HPDE6-E6E7 (cell line): ENCODE measurements around the gene MSRB2.
"Not testable (repeated sequence)": the region's sequence is repeated elsewhere in the genome, so short reads cannot be mapped to it uniquely, and the experiment has no call there.

ENCODE experiments used
- DNase-seq: peaks from one replicate; pipeline ENCODE4 v3.0.0; 2011; ENCODE audit warnings: missing footprints; ENCODE audit errors: extremely low spot score

MSRB2 gene

DNA sequence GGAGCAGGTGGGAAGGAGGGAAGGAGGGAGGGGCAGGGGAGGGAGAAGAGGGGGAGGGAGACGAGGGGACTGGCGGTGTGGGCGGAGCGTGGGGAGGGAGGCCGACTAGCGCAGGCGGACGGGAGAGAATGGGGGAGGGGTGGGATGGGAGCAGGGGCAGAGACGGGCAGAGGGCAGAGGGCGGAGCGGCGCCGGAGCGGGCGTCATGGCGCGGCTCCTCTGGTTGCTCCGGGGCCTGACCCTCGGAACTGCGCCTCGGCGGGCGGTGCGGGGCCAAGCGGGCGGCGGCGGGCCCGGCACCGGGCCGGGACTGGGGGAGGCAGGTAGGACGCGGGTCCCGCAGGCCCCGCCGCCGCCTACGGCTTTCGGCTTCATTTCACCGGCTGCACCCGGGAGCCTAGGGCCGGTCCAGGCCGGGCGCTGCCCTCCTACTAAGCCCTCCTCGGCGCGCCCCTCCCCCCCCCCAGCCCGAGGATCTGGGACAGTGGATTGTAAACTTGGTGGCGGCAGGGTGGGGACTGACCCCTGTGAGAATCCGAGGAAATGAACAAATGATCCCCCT lies at the start of gene MSRB2:
TSS of gene MSRB2 (plus strand) at position 176 of the 562 bp plus-strand sequence. CDS start at position 206, 30 bp downstream.
- peak; percentile 52 for DNase-seq

DNA sequence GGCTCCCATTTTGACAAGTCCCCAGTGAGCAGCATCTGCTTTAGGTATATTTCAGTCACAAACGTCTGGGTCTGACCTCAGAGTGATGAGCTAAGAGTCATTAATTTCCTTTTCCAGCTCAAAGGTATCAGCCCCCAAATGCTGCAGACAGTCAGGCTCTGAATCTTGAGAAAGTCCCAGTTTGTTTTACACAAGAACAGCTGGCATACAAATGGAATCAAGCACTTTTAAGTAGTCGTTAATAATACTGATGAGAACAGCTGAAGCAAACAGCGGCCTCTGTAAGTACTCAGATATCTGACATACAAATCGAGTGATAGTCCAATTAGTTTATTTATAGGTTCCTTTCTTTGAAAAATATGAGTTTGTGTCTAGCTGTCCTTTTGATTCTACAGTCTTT lies 49.4 kb upstream of the MSRB2 start:
- DNase-seq: no peak

DNA sequence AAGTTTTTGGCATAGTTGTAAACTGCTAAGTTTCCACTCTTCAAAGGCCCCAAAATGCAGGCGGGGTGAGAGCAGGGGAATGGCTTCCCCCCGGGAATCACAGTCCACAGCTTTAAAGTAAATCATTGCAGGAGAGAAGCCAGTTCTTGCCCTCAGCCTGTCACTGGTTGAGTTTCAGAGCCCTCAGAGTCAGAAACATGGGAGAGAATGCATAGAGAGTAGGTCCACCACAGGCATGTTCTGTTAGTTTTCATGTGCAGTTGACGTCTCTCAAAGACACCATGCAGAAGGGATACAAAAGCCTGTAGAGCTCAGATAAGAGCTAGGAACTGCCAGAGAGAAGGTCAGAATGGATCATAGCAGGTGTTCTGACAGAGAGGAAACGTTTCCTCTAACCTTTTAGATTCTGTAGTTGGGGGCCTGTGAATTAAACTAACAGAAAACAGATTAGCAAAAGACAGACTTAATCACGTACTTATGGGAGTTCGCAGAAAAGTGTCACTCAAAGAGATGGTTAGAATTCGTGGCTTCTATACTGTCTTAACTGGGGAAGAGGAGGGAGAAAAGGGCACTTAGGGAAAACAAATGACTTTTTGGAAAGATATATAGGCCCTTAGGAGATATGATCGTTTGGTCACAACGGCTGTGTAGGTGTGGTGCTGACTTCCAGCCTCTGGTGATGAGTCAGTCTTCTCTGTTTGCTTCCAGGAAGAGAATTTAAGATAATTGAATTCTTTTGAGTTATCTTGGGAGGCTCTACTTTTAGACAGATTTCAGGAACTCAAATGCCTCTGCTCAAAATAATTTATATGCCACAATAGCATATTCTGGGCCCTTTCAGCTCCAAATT lies 48.0 kb upstream of the MSRB2 start:
- no peak for DNase-seq

DNA sequence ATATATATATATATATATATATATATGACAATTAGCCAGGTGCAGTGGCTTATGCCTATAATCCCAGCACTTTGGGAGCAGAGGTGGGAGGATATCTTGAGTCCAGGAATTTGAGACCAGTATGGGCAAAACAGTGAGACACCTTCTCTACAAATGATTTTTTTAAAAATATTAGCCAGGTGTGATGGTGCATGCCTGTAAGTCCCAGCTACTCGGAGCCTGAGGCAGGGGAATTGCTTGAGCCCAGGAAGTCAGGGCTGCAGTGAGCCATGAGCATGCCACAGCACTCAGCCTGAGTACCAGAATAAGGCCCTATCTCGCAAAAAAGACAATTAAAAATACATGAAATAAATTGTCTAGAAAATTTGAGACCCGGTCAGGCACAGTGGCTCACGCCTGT lies 47.2 kb upstream of the MSRB2 start:
- no peak for DNase-seq

DNA sequence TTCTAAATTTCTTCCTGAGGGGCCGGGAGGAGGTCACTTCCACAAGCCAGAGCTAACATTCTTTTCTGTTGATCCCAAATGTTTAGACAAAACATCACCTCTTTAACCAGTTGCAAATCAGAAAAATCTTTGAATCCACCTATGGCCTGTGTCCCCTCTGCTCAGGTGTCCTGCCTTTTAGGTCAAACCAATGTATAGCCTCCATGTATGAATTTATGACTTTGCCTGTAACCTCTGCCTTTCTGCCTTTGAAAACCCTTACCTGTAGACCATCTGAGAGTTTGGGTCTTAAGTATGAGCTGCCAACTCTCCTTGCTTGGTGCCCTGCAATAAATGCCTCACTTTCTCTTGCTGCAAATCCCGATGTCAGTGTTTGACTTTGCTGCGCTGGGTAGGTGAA lies 44.1 kb upstream of the MSRB2 start:
- DNase-seq: no peak

DNA sequence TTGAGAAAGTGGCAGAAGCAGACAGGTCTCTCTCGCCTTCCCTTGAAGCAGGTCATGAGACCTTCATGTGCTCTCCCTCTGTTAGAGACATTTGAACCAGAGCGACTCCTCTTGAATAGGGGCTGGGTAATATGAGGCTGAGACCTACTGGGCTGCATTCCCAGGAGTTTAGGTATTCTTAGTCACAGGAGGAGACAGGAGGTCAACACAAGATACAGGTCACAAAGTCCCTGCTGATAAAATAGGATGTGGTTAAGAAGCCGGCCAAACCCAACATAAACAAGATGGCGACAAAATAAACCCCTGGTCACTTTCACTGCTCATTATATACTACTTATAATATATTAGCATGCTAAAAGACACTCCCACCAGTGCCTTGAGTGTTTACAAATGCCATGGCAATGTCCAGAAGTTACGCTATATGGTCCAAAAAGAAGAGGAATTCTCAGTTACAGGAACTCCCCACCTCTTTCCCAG lies 43.5 kb upstream of the MSRB2 start:
- DNase-seq: no peak

DNA sequence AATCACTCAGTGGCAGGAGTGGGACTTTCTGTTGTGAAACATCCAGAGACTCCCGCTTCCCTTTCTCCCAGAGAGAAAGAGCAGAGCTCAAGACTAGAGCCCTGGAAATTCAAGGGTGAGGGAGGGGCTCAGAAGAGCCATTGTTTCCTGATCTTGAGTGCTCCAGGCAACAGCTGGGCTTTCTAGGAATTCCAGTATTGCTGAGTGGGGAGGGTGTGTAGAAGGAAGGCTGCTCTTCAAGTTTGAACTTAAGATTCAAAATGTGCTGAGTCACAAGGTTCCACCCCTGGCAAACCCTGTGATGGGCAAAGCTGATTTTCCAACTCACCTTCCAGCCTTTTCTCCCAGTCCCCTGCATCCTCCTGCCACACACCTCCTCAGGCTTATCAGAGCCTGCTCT lies 42.3 kb upstream of the MSRB2 start:
- no peak for DNase-seq

DNA sequence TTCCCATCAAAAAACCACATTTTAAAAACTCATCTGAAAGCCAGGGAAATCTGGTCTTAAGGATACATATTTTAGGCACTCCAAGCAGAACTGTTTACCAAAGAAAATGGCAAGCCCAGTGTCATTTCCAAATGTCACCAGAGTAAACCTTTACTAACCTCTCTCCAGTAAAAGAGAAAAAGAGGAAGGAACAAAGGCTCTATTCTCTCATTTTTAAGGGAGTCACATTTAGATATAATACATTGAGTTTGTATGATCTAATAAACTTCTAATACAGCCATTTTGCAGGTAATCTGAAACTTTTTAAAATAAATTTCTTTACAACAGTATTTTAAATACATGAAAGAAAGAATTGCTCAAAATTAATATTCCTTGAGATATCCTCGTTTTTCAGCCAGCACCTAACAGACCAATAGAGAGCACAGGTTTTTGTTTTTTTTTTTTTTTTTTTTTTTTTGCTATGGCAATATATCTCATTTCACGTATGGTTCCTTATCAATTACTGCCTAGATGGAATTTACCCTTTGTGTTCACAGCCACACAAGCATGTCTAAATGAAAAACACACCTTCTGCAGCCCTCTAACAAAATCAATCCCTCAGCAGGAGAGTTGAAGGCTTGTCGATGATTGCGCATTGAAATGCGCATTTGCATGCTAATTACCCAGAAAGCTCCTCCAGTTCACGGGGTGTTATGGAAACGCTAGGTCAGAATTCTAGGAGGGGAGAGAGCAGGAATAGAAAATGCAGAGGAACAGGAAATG lies 39.8 kb upstream of the MSRB2 start:
- no peak for DNase-seq

DNA sequence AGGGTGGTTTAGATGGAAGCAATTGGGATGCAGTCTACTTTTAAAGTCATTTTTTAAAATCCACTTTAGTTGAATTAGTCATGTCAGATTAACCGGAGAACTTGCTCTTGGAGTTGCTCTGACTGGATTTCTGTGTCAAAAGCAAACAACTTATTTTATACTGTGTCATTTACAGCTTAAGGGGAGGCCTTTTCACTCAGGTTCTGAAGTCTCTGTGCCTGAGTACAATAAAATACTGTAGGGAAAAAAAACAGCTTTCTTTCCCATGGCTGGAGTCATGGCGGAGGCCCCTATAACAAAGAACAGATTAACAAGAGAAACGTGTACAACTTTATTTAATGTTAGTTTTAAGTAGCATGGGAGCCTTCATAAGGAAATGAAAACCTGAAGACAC lies 39.2 kb upstream of the MSRB2 start:
- no peak for DNase-seq

DNA sequence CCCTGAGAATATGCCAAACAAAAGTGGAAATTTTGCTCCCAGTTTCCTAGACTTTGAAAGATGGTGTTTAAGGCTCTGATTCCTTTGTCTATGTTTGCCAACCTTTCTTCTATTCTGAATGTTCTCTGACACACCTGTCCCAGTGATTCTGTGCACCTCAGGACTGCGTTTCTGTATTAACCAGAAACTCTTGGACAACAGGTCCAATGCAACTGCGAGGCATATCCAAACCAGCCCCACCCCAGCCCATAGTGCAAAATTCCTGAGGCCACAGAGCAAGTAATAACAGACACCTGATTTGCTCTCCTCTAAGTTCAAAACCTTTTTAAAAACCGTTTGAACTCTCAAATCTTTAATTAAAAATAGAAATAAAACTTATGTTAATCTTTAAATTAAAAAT lies 37.0 kb upstream of the MSRB2 start:
- DNase-seq: no peak

DNA sequence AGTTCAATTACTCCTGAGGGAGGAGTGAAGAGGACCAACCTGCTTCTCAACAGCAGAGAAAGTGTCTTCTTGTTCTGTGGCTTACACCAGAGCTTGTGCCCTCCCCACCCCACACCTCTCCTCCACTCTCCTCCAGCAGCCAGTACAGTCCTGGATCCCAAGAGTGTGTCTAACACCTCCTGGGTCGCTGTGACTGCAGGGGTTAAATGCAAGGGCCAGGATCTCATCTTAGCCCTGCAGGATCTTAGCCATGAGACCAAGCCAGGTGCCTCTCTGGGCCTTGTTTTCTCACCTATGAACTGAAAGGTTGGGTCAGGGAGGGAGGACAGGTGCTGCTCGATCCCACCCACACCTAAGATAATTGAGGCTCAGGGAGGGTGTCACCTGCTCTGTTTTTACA lies 34.5 kb upstream of the MSRB2 start:
- no peak for DNase-seq

DNA sequence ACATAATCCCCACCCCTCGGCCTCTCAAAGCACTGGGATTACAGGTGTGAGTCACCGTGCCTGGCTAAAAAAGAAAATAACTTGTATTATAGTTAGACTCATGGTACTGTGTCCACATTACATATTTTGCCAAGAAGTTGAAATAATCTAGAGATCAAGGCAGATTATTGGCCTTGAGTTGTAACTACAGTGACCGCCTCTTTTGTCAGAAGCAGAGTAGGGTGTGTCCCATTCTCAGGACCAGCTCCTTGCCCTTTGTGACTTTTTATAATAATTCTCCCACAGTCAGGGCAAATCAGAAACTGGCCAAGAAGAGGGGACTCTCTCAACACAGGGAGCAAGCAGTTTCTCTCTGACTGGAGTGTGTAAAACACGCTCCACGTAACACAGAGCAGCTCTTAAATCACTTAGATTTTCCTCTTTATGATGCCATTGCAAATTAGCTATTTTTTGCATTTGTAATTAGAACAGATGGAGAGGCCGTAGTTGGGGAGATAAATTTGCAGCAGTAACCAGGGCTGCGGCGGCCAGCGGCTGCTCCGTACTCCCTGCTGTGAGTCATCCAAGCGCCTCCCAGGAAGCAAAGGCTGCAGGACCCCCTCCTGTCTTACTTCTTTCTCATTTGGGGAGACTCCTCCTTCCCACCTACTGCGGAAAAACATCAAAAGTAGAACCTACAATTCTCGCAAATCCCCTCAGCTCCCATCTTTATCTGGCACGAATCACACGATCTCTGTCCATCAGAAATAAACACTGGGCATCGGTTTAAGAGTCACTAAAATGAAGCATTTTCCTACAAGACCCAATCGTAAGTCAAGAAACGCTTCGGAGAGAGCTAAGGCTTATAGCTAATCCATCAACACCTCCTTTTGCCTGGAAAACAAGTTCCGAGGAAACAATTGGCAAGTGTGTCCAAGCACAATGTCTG lies 32.1 kb upstream of the MSRB2 start:
- no peak for DNase-seq

DNA sequence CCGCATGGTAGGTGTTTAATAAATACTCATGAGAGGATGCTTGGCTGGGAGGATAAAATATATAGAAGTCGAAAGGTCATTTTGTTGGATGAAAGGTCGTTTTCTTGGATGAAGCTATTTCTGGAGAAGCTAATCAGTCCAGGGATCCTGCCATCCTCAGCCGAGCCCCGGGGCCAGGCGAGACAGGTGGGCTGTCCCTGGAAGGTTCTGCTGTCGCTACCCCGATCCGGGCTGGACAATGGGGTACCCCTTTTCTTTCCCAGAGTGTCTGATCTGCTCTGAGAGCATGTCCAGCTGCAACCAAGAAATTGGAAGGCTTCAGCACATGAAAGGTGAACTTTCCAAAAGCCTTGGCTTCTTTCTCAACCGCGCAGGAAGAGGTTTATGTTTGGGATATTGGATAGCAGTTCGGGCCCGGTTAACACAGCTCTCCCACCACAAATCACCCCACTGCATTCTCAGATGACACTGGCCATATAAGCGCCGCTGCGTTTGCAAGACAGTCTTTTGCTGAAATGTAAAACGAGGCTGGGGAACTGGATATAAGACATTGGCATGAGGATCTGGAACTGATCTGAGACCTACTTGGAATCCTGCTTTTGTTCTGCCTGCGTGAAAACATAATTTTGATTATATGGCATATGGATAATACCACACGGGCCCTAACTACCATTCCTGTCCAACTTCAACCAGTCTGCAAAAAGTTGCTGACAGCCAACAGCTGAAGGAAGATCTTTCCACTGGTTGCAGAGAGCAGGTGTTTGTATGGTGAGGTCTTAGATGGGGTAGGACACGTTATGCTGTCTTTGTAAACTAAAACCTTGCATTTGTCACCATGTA lies 31.2 kb upstream of the MSRB2 start:
- no peak for DNase-seq

DNA sequence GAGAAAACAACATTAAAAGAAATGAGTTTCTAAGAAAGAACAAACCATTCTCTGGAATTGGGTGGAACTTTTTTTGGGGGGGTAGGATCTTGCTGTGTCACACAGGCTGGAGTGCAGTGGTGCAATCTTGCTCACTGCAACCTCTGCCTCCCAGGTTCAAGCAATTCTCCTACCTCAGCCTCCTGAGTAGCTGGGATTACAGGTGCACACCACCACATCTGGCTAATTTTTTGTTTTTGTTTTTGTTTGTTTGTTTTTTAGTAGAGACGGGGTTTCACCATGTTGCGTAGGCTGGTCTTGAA lies 30.6 kb upstream of the MSRB2 start:
- DNase-seq: not testable (repeated sequence)

DNA sequence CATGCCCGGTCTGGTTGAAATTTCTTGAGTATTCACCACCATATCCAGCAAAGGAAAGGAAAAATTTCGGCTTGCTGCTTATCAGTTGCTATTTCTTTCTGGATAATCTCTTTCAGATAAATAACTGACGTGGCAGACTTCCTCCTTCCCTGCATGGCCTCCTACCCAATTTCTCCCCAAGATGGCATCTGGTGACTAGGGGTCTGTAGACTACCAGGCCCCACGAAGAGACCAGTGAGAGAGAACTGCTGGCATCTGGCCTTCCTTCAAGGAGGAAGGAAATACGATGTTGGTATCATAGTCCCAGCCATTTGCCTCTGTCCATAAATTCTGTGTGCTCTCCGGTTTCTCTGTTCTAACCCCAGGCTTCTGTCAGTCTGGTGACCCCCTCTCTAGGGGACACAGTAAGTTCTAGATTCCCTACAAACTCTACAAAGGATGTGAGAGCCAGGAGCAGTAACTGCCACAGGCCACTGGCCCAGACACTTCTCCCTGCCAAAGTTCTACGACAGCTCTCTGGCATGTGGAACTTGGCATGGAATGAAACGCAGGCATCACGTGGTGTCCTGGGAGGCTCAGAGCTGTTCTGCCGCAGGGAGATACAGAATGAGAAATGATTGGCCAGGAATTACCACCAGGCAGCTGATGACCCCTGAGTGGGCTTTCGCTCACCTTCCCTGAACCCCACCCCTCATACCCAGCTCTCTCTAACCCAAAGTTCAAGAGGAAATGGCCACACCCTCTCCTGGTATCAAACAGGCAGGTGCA lies 30.0 kb upstream of the MSRB2 start:
- DNase-seq: no peak

DNA sequence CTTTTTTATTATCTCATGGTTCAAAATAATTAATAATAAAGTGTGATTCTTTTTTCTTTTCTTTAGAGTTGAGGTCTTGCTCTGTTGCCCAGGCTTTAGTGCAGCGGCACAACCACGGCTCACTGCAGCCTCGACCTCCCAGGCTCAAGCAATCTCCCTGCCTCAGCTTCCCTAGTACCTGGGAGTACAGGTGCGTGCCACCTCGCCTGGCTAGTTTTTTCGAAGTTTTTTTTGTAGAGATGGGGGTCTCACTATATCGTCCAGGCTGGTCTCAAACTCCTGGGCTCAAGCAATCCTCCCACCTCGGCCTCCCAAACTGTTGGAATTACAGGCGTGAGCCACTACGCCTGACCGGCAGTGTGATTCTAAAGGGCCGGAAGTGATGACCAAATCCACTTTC lies 28.0 kb upstream of the MSRB2 start:
- DNase-seq: no peak

DNA sequence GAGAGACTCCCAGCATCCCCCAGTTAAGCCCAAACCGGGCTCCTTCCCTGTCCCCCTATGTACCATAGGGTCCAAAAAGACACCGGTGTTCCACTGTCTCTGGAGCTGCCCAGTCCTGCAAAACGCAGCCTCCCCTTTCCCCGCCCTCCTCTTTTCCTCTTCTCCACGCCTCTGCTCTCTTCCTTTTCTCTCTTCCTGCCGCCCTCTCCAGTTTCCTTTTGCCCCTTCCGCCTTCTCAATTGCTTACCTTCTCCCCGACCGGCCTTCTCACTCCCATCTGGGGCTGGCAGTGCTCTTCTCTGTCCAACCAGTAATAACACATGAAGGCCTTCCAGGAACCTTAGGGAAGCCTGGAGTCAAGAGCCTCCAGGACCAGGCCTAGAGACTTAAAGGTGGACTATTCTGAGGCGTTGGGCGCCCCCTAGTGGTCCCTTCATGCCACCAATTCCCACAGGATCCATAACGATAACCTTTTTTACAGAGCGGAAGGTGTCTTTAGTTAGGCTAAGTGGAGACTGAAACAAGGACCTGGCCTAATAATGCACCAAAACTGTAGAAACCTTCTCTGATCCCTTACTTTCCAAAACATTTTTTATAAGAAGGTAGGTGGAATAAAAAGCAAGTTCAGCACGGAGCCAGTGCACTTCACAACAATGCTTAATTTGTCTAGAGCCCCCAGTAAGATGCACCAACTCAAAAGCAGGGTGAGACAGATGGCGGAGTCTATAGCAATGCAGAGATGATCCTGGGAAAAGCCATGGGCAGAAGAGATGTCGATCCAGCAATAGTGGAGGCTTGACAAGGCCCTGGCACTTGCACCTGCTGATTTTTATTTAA lies 27.2 kb upstream of the MSRB2 start:
- no peak for DNase-seq

DNA sequence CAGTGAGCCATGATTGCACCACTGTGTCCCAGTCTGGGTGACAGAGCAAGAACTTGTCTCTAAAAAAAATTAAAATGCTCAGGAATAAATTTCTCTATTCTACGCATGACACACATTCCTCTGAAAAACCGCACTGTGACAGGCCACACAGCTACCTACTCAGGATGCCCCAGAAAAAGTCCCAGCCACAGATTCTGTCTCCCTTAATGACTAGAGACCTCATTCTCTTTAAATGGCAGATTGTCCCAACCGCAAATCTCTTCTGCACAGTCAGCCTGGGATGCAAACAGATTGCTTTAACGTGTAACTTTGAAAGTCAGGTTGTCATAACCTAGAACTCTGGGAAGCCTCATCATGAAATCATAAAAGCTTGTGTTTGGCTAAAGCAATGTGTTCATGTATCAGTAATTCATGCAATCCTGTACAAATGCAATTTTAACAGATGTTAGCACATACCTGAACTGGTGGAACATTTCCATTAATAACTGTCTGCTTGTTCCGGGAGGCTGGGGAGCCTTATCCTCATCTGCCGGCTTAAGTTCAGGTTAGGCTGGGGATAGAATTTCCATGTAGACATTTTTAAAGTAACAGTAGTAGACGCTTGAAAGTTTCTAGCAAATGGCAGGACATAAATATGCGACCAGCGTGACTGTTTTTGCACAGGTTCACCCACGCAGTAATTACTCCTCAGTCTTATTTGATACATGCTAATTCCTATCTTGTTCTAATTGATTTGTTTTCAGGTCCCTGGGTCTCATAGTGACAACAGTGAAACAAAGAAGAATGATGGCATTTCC lies 26.2 kb upstream of the MSRB2 start:
- DNase-seq: no peak
